PC-3 (cell line): ENCODE data around the gene CALHM2. TPM values are rescaled to one million over a fixed set of nuclear protein-coding genes. Genes with fewer than 3 reads are reported as not detected.
A peak's percentile ranks its signal among the peaks of the same experiment; 100 is the strongest.

Source experiments
- ATAC-seq: fragments of 200-7000 bp; cut with Tn5 transposase; 2 replicates; pipeline ENCODE4 v1.9.1; 2020; ENCODE audit warnings: mild to moderate bottlenecking, moderate library complexity
- BruUV-seq: library from RNA; stranded (reverse); fragments of 400-500 nt; replicated peaks from 2 replicates; lab custom pipeline; 2021; lab: Mats Ljungman, UMichigan
- CTCF ChIA-PET: fragments of 300-600 bp; sonication (Branson Sonifier 250); formaldehyde crosslinking; loops from one replicate; lab custom pipeline; 2022; ENCODE audit warnings: antibody characterized with exemption; lab: Charles Lee
- POLR2A ChIA-PET: fragments of 300-600 bp; sonication (Branson Sonifier 250); formaldehyde crosslinking; loops from one replicate; lab custom pipeline; 2022; ENCODE audit warnings: antibody characterized with exemption; ENCODE audit not compliant: unreplicated experiment; lab: Charles Lee
- DNase-seq: peaks from one replicate; pipeline ENCODE4 v3.0.0-alpha.2; 2015
- H2AFZ ChIP-seq: fragments of 300-600 bp; sonication (generic); 2 replicates; pipeline ENCODE4 v1.6.0; 2016; ENCODE audit warnings: antibody characterized with exemption, low read length
- H3F3A ChIP-seq: fragments of 300-600 bp; sonication (generic); one replicate; pipeline ENCODE4 v1.6.0; 2017; ENCODE audit warnings: antibody characterized with exemption, low read length, control low read depth, mild to moderate bottlenecking; ENCODE audit not compliant: unreplicated experiment
- H3K27ac ChIP-seq: fragments of 300-600 bp; sonication (generic); 2 replicates; pipeline ENCODE4 v1.5.1; 2016; ENCODE audit warnings: mild to moderate bottlenecking, low read length
- H3K27me3 ChIP-seq: fragments of 300-600 bp; sonication (generic); 2 replicates; pipeline ENCODE4 v1.6.1; 2016; ENCODE audit warnings: low read length, mixed read lengths
- H3K36me3 ChIP-seq: fragments of 300-600 bp; sonication (generic); 2 replicates; pipeline ENCODE4 v1.6.1; 2016; ENCODE audit warnings: low read depth, mixed run types, low read length, mixed read lengths
- H3K4me1 ChIP-seq: fragments of 300-600 bp; sonication (generic); 2 replicates; pipeline ENCODE4 v1.5.1; 2016; ENCODE audit warnings: low read length; ENCODE audit not compliant: insufficient read depth
- H3K4me2 ChIP-seq: fragments of 300-600 bp; sonication (generic); 2 replicates; pipeline ENCODE4 v1.6.0; 2016; ENCODE audit warnings: low read length
- H3K4me3 ChIP-seq: fragments of 300-600 bp; sonication (generic); 2 replicates; pipeline ENCODE4 v1.5.1; 2016; ENCODE audit warnings: mild to moderate bottlenecking, low read length, mixed read lengths
- H3K79me2 ChIP-seq: fragments of 300-600 bp; sonication (generic); 2 replicates; pipeline ENCODE4 v1.6.1; 2017; ENCODE audit warnings: low read length, mixed read lengths
- H3K9ac ChIP-seq: fragments of 300-600 bp; sonication (generic); 2 replicates; pipeline ENCODE4 v1.6.0; 2016; ENCODE audit warnings: mild to moderate bottlenecking, low read length
- H3K9me2 ChIP-seq: fragments of 300-600 bp; sonication (generic); replicated peaks from 2 replicates; pipeline ENCODE4 v1.6.1; 2016; ENCODE audit warnings: mixed run types, low read length, mixed read lengths
- H3K9me3 ChIP-seq: fragments of 300-600 bp; sonication (generic); 2 replicates; pipeline ENCODE4 v1.6.1; 2016; ENCODE audit warnings: low read length, mixed read lengths
- H4K20me1 ChIP-seq: fragments of 300-600 bp; sonication (generic); 2 replicates; pipeline ENCODE4 v1.6.1; 2016; ENCODE audit warnings: low read length, mixed read lengths
- EZH2 ChIP-seq: fragments of 300-600 bp; sonication (generic); IDR thresholded peaks from one replicate; pipeline ENCODE4 v1.6.1; 2017; ENCODE audit warnings: antibody characterized with exemption, mild to moderate bottlenecking, low read length; ENCODE audit not compliant: unreplicated experiment
- EZH2phosphoT487 ChIP-seq: fragments of 300-600 bp; sonication (generic); IDR thresholded peaks from 2 replicates; pipeline ENCODE4 v1.6.1; 2018; ENCODE audit warnings: mild to moderate bottlenecking, antibody characterized with exemption, low read length, borderline replicate concordance
- intact Hi-C: fragments of 100-400 bp; cut with micrococcal nuclease; formaldehyde crosslinking; loops from 2 replicates; pipeline ENCODE4 v1.9.0; 2023
- total RNA-seq: library from RNA; depleted of rRNA; stranded (reverse); fragments of >200 nt; gene quantifications from 2 replicates; pipeline ENCODE4 v1.2.3, GENCODE V29; 2014
- TF ChIP-seq, protein P1 (sequence below): fragments of 300-600 bp; sonication (generic); conservative IDR thresholded peaks from 2 replicates; pipeline ENCODE4 v1.5.1; 2017; ENCODE audit warnings: antibody characterized with exemption, low read depth, mild to moderate bottlenecking, low read length

Gene CALHM2
- total RNA-seq, 1 experiment from 2014 or later: 1.3 TPM

DNA sequence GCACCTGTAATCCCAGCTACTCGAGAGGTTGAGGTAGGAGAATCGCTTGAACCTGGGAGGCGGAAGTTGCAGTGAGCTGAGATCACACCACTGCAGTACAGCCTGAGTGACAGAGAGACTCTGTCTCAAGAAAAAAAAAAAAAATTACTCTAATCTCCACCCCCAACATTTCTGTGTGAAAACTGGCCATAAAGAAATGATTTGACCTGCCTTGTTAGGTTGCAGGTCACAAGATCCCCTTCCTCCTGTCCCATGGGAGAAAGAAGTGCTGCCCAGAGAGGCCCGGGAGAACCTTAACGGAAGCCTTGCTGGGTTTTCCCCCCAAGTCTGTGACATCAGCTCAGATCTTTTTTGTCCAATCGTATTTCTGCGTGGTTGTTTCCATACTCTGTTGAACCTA lies 15.2 kb upstream of the CALHM2 start:
- H3K4me1 ChIP-seq: peaks cover 15% of the 10 kb centered on the region
- no TSS peak for BruUV-seq
- POLR2A ChIA-PET: no interaction called here
- no peak overlapping the region for H3K27ac ChIP-seq
- no peak overlapping the region for H3K9ac ChIP-seq
- no peak overlapping the region for H3K4me3 ChIP-seq
- H3K36me3 ChIP-seq: no peaks in the 10 kb centered on the region
- ATAC-seq (no peak), DNase-seq (no peak)
- no peaks in the 10 kb centered on the region for H4K20me1 ChIP-seq
- intact Hi-C loops: no loop called here
- H3K4me2 ChIP-seq: no peak overlapping the region
- H3K9me3 ChIP-seq: no peaks in the 10 kb centered on the region
- no peak overlapping the region for H2AFZ ChIP-seq
- TF ChIP-seq, protein P1, sequence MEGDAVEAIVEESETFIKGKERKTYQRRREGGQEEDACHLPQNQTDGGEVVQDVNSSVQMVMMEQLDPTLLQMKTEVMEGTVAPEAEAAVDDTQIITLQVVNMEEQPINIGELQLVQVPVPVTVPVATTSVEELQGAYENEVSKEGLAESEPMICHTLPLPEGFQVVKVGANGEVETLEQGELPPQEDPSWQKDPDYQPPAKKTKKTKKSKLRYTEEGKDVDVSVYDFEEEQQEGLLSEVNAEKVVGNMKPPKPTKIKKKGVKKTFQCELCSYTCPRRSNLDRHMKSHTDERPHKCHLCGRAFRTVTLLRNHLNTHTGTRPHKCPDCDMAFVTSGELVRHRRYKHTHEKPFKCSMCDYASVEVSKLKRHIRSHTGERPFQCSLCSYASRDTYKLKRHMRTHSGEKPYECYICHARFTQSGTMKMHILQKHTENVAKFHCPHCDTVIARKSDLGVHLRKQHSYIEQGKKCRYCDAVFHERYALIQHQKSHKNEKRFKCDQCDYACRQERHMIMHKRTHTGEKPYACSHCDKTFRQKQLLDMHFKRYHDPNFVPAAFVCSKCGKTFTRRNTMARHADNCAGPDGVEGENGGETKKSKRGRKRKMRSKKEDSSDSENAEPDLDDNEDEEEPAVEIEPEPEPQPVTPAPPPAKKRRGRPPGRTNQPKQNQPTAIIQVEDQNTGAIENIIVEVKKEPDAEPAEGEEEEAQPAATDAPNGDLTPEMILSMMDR: no peak
- TF ChIP-seq EZH2phosphoT487 (no peak), EZH2 (no peak)
- no peaks in the 10 kb centered on the region for H3K27me3 ChIP-seq
- no peaks in the 10 kb centered on the region for H3K79me2 ChIP-seq
- H3F3A ChIP-seq: no peaks in the 10 kb centered on the region
- H3K9me2 ChIP-seq: no peaks in the 10 kb centered on the region
- CTCF ChIA-PET: no interaction called here

DNA sequence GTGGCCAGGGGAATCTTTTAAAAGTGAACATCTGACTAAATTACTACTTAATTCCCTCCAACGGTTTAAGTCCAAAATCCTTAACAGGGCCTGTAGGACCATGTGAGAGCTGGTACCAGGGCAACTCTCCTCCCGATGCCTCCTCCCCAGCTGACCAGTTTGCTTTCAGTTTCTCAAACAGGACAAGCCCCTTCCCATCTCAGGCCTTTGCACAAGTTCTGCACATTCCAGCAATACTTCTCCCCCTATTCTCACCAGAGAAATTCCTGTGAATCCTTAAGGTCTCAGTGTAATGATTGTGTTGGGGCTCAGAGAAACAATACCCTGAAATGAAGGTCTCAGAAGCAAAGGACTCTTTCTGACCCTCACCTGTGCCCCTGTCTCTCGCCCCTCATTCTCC lies 14.6 kb upstream of the CALHM2 start:
- Histone ChIP-seq H3K9me3 (no peaks in the 10 kb centered on the region), H2AFZ (no peak overlapping the region), H3K36me3 (no peaks in the 10 kb centered on the region), H3K27me3 (no peaks in the 10 kb centered on the region), H4K20me1 (no peaks in the 10 kb centered on the region), H3K4me2 (no peak overlapping the region), H3K9me2 (no peaks in the 10 kb centered on the region), H3K79me2 (no peaks in the 10 kb centered on the region), H3K27ac (no peak overlapping the region), H3K4me3 (no peak overlapping the region), H3K9ac (no peak overlapping the region), H3K4me1 (peaks cover 10% of the 10 kb centered on the region), H3F3A (no peaks in the 10 kb centered on the region)
- POLR2A ChIA-PET: no interaction called here
- DNase-seq (no peak), ATAC-seq (no peak)
- TF ChIP-seq EZH2phosphoT487 (no peak), EZH2 (no peak)
- TF ChIP-seq, protein P1: no peak
- CTCF ChIA-PET: no interaction called here
- BruUV-seq: no TSS peak
- intact Hi-C loops: no loop called here

DNA sequence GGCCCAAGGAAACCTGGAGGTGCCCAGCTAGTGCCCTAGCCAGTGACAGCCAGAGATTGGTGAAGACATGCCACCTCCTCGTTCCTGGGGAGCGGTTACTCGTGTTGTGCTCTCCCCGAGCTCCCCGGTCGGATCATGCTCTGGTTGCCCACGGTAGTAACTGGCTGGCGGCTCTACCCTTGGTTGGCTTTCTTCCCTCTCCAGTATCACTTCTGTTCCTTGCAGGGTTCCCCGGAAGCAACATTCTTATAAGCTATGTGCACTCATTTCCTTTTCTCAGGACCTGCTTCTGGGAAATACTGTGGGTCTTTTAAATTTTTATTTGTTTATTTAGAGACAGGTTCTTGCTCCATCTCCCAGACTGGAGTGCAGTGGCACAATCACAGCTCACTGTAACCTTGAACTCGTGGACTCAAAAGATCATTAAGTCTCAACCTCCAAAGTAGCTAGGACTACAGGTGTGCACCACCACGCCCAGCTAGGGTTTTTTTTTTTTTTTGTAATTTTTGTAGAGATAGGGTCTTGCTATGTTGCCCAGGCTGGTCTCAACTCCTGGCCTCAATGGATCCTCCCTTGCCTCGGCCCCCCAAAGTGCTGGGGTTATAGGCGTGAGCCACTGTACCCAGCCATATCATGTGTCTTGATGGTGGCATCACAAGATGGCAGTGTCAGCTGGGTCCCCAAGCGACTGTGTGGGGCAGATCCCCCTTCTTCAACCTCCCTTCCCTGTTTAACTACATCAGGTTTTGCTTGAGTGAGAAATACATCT lies 13.4 kb upstream of the CALHM2 start:
- ChIA-PET CTCF (interaction anchor here (0.5 kb wide), 1 partner anchor 49 kb away, joined by 3 read pairs; no protein-coding TSS in a partner anchor), POLR2A (no interaction called here)

More for the DNA sequence above, 13.4 kb upstream of the CALHM2 start:
- Histone ChIP-seq H3K27ac (no peak overlapping the region), H3K36me3 (no peaks in the 10 kb centered on the region), H3K27me3 (no peaks in the 10 kb centered on the region), H2AFZ (no peak overlapping the region), H3K9me2 (no peaks in the 10 kb centered on the region), H3K79me2 (no peaks in the 10 kb centered on the region), H3K4me3 (no peak overlapping the region), H3K4me1 (no peaks in the 10 kb centered on the region), H3K9me3 (no peaks in the 10 kb centered on the region), H3K4me2 (no peak overlapping the region), H3K9ac (no peak overlapping the region), H3F3A (no peaks in the 10 kb centered on the region), H4K20me1 (no peaks in the 10 kb centered on the region)
- no peak for TF ChIP-seq EZH2phosphoT487
- no TSS peak for BruUV-seq
- intact Hi-C loops: no loop called here
- DNase-seq (peak; percentile 21), ATAC-seq (no peak; the same call in 1 of the 2 replicates)
